Suprapubic skin (tissue), 4 donors: Measurements from ENCODE around the gene NFE2L2. TPM values are rescaled to one million over a fixed set of nuclear protein-coding genes. Genes with fewer than 3 reads are reported as not detected.
"Not testable (repeated sequence)": the region's sequence is repeated elsewhere in the genome, so short reads cannot be mapped to it uniquely, and the experiment has no call there.

ENCODE experiments used
- DNase-seq, 2 donors: peaks; one replicate each; pipeline ENCODE4 v3.0.0-alpha.2; 2019; ENCODE audit warnings: low spot score in 2 of 2
- H3K27ac ChIP-seq: fragments of 200-600 bp; sonication (generic); one replicate; pipeline ENCODE4 v1.5.1; 2019
- H3K27me3 ChIP-seq: fragments of 200-600 bp; sonication (generic); one replicate; pipeline ENCODE4 v1.5.1; 2019
- H3K36me3 ChIP-seq: fragments of 200-600 bp; sonication (generic); one replicate; pipeline ENCODE4 v1.5.1; 2019
- H3K4me1 ChIP-seq: fragments of 200-600 bp; sonication (generic); one replicate; pipeline ENCODE4 v1.5.1; 2019
- H3K4me3 ChIP-seq: fragments of 200-600 bp; sonication (generic); one replicate; pipeline ENCODE4 v1.5.1; 2019; ENCODE audit warnings: mild to moderate bottlenecking
- H3K9me3 ChIP-seq: fragments of 200-600 bp; sonication (generic); one replicate; pipeline ENCODE4 v1.5.1; 2019
- EP300 ChIP-seq: sonication (generic); formaldehyde crosslinking; IDR thresholded peaks from one replicate; pipeline ENCODE4 v1.6.1; 2017; ENCODE audit warnings: antibody characterized with exemption
- POLR2A ChIP-seq, 2 donors: fragments of 450-650 bp; IDR thresholded peaks; one replicate each; pipeline ENCODE4 v1.6.1; 2017; ENCODE audit warnings: antibody characterized with exemption in 2 of 2, mild to moderate bottlenecking in 2 of 2, moderate library complexity in 2 of 2
- POLR2AphosphoS5 ChIP-seq, 3 donors: sonication (generic); formaldehyde crosslinking; IDR thresholded peaks; one replicate each; pipeline ENCODE4 v1.6.1; 2017; ENCODE audit warnings: antibody characterized with exemption in 3 of 3
- WGBS: methylation state at CpG from one replicate; pipeline ENCODE4 v1.1.5; 2018; 5-methylcytosine and 5-hydroxymethylcytosine counted together
- total RNA-seq, 4 donors: library from RNA; depleted of rRNA; stranded (reverse); fragments of >200 nt; gene quantifications; one replicate each; pipeline ENCODE4 v1.1.0, GENCODE V29; 2016
- TF ChIP-seq, protein P1 (sequence below), 2 donors: fragments of 200-600 bp in 1 of 2; fragments of 450-650 bp in 1 of 2; sonication (generic) in 1 of 2; IDR thresholded peaks; one replicate each; pipeline ENCODE4 v1.5.1; 2016 to 2019; ENCODE audit warnings: antibody characterized with exemption in 2 of 2, mild to moderate bottlenecking in 1 of 2, moderate library complexity in 1 of 2

The NFE2L2 gene
- total RNA-seq, 4 donors from 2014 or later = 130 to 180 (median 160) TPM

DNA sequence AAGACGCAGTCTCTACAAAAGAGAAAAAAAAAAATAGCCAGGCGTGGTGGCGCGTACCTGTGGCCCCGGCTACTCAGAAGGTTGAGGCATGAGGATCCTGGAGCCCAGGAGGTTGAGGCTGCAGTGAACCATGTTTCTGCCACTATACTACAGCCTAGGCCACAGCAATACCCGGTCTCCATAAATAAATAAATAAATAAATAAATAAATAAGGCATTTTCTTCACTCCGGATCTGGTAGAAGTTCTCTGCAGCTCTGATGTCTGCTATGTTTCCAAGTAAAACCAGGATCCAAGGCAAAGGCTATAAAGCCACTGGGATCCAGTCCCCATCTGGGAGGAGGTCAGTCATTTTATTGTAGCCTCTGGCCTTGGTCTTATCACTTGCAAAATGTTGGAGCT is 15.5 kb downstream of the NFE2L2 start:
- TF ChIP-seq, protein P1, sequence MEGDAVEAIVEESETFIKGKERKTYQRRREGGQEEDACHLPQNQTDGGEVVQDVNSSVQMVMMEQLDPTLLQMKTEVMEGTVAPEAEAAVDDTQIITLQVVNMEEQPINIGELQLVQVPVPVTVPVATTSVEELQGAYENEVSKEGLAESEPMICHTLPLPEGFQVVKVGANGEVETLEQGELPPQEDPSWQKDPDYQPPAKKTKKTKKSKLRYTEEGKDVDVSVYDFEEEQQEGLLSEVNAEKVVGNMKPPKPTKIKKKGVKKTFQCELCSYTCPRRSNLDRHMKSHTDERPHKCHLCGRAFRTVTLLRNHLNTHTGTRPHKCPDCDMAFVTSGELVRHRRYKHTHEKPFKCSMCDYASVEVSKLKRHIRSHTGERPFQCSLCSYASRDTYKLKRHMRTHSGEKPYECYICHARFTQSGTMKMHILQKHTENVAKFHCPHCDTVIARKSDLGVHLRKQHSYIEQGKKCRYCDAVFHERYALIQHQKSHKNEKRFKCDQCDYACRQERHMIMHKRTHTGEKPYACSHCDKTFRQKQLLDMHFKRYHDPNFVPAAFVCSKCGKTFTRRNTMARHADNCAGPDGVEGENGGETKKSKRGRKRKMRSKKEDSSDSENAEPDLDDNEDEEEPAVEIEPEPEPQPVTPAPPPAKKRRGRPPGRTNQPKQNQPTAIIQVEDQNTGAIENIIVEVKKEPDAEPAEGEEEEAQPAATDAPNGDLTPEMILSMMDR (IDR thresholded peaks at IDR 0.05) = no peak
- no peak for TF ChIP-seq POLR2AphosphoS5 (IDR thresholded peaks at IDR 0.05)
- no peak for TF ChIP-seq EP300
- TF ChIP-seq POLR2A (IDR thresholded peaks at IDR 0.05) = no peak
- Histone ChIP-seq H3K27me3 (no peaks in the 10 kb centered on the region), H3K27ac (no peak overlapping the region), H3K36me3 (peaks cover 6% of the 10 kb centered on the region), H3K4me3 (no peak overlapping the region), H3K4me1 (peaks cover 86% of the 10 kb centered on the region), H3K9me3 (no peaks in the 10 kb centered on the region)
- no peak for DNase-seq
- 86% methylated on average over 7 of the region's 7 CpGs for WGBS

DNA sequence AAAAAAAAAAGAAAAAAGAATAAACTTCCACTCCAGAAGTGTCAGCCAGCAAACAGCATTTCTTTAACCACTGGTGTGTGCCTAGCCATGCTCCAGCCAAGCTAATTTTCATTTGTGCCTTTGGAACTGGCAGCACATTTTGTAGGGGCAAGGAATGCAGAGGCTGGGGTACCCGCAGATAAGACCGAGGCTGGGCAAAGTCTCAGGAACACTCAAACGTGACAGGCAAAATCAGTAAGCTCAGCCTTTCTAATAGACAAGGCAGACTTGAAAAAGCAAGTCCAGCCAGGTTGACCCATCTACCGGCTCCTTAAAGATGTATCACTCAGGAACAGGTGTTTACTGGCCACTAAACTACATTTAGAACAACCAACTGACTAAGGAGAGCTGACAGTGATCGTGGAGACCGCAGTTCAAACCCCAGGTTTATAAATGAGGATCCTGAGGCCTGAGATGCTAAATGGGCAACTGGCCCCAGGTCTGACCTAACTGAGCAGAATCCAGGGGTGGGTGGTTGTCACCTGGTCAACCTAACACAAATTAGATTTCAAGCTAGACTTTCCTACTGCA is 16.7 kb downstream of the NFE2L2 start:
- Histone ChIP-seq H3K27me3 (no peaks in the 10 kb centered on the region), H3K4me1 (peaks cover 85% of the 10 kb centered on the region), H3K27ac (no peak overlapping the region), H3K36me3 (peaks cover 6% of the 10 kb centered on the region), H3K4me3 (no peak overlapping the region), H3K9me3 (no peaks in the 10 kb centered on the region)
- 81% methylated on average over 6 of the region's 6 CpGs for WGBS
- TF ChIP-seq EP300 (no peak), POLR2A (IDR thresholded peaks at IDR 0.05) (no peak), POLR2AphosphoS5 (IDR thresholded peaks at IDR 0.05) (no peak)
- TF ChIP-seq, protein P1 (IDR thresholded peaks at IDR 0.05) = no peak
- no peak for DNase-seq

DNA sequence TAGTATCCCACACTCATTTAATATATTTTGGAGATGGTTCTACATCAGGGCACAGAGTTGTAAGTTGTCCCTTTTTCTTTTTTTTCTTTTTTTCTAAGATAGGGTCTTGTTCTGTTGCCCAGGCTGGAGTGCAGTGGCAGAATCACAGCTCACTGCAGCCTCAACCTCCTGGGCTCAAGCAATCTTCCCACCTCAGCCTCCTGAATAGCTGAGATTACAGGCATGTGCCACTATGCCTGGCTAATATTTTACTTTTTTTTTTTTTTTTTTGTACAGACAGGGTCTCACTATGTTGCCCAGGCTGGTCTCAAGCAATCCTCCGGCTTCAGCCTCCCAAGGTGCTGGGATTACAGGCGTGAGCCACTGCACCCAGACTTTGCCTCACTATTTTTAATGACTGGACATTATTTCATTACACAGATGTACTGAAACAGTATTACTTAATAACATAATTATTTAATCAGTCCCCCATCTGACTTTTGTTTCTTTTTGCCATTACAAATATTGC is 17.9 kb downstream of the NFE2L2 start:
- peaks cover 85% of the 10 kb centered on the region for H3K4me1 ChIP-seq
- not testable (repeated sequence) for DNase-seq, H3K27me3 ChIP-seq, H3K9me3 ChIP-seq, H3K27ac ChIP-seq, H3K36me3 ChIP-seq, H3K4me3 ChIP-seq
- 78% methylated on average over 2 of the region's 2 CpGs for WGBS

DNA sequence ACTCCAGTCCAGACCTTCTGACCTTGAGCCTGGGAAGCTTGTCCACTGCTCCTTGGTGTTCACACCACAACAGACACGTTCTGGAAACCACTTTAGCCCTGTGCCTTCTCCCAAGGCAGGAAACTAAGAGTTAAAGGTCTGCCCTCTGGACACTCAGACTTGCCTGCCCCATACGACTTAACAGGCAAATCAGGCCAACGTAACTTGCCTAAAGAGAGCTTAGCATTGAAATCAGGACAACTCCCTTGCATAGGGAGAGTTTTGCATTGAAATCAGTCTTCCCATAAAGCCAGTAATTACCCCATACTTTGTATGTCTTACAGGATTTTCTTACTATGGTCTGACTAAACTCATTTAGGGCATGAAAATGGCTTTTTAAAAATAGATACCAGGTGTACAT is 18.5 kb downstream of the NFE2L2 start:
- 18% methylated on average over 3 of the region's 3 CpGs for WGBS
- DNase-seq = no peak
- Histone ChIP-seq H3K9me3 (no peaks in the 10 kb centered on the region), H3K4me3 (no peak overlapping the region), H3K4me1 (peaks cover 85% of the 10 kb centered on the region), H3K27me3 (no peaks in the 10 kb centered on the region), H3K36me3 (peaks cover 6% of the 10 kb centered on the region), H3K27ac (peak overlapping the region; percentile 4)
- TF ChIP-seq, protein P1 (IDR thresholded peaks at IDR 0.05) = no peak
- TF ChIP-seq POLR2AphosphoS5 (IDR thresholded peaks at IDR 0.05) = no peak
- TF ChIP-seq EP300 = no peak
- no peak for TF ChIP-seq POLR2A (IDR thresholded peaks at IDR 0.05)

DNA sequence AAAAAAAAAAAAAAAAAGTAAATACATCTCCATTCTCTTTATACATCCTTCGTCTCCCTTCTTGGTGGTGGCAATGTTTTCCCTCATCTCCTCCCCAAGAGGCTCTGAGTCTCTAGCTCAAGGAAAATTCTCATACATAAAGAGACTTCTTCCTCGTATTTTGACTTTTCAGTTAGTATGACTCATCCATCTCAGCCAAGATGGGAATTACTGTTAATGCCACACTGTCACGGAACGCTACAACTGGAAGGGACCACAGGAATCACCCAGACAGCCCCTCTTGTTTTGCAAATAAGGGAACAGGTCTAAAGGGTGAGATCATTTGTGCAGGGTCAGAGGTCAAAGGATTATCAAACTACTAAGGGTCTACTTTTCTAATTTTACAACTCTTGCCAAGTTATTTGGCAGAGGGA is 19.5 kb downstream of the NFE2L2 start:
- H3K27me3 ChIP-seq = no peaks in the 10 kb centered on the region
- H3K9me3 ChIP-seq = no peaks in the 10 kb centered on the region
- TF ChIP-seq POLR2A (IDR thresholded peaks at IDR 0.05) = no peak
- TF ChIP-seq, protein P1 (IDR thresholded peaks at IDR 0.05) = no peak
- TF ChIP-seq POLR2AphosphoS5 (IDR thresholded peaks at IDR 0.05) = no peak
- TF ChIP-seq EP300 = no peak
- no peak overlapping the region for H3K4me3 ChIP-seq
- no peak for DNase-seq
- peaks cover 86% of the 10 kb centered on the region for H3K4me1 ChIP-seq
- H3K27ac ChIP-seq = no peak overlapping the region
- 25% methylated on average over 4 of the region's 4 CpGs for WGBS
- peaks cover 6% of the 10 kb centered on the region for H3K36me3 ChIP-seq
